GM18873 (cell line): ENCODE results near the gene LIMA1.
"Not testable (repeated sequence)": the region's sequence is repeated elsewhere in the genome, so short reads cannot be mapped to it uniquely, and the experiment has no call there.

Experiments used
- ATAC-seq: cut with Tn5 transposase; IDR thresholded peaks from one replicate; pipeline ENCODE4 v1.9.1; 2021; ENCODE audit warnings: mild to moderate bottlenecking, moderate library complexity, moderate number of reproducible peaks; ENCODE audit not compliant: unreplicated experiment, low FRiP score

Gene LIMA1

GRCh38 chr12:50156641-50157040 is 126.7 kb downstream of the LIMA1 start:
- ATAC-seq, result no peak

- ATAC-seq, result not testable (repeated sequence)
Observed at GRCh38 chr12:50154947-50155346, 128.4 kb downstream of the LIMA1 start.

GRCh38 chr12:50151047-50151687 is 132.2 kb downstream of the LIMA1 start:
- no peak for ATAC-seq

GRCh38 chr12:50149311-50149710 is 134.0 kb downstream of the LIMA1 start:
- ATAC-seq, result no peak

GRCh38 chr12:50148011-50148410 is 135.3 kb downstream of the LIMA1 start:
- not testable (repeated sequence) for ATAC-seq

GRCh38 chr12:50147281-50147680 is 136.0 kb downstream of the LIMA1 start:
- ATAC-seq, result no peak

- no peak for ATAC-seq
Observed at GRCh38 chr12:50145439-50145838, 137.9 kb downstream of the LIMA1 start.

GRCh38 chr12:50142993-50143392 is 140.3 kb downstream of the LIMA1 start:
- no peak for ATAC-seq

- no peak for ATAC-seq
Observed at GRCh38 chr12:50132505-50133135, 150.7 kb downstream of the LIMA1 start.

GRCh38 chr12:50129290-50129689 is 154.0 kb downstream of the LIMA1 start:
- ATAC-seq, result no peak

- ATAC-seq, result no peak
Observed at GRCh38 chr12:50127546-50127945, 155.8 kb downstream of the LIMA1 start.
